Activated CD4-positive, alpha-beta memory T cell treated with anti-CD3 and anti-CD28 coated beads, Interleukin-2, amount 10 ng/mL, durations not matched to agents 7 days and 5 days (primary cell): ENCODE results near the gene OR5I1. TPM values are rescaled to one million over a fixed set of nuclear protein-coding genes. Genes with fewer than 3 reads are reported as not detected.
"Not testable (repeated sequence)": the region's sequence is repeated elsewhere in the genome, so short reads cannot be mapped to it uniquely, and the experiment has no call there.

Source experiments
- CTCF ChIA-PET: fragments of 350-600 bp; sonication (Branson Sonifier 250); formaldehyde crosslinking; loops from one replicate; lab custom pipeline; 2021; ENCODE audit warnings: antibody characterized with exemption, inconsistent platforms; lab: Charles Lee
- POLR2A ChIA-PET: fragments of 350-600 bp; sonication (Branson Sonifier 250); formaldehyde crosslinking; loops from one replicate; lab custom pipeline; 2021; ENCODE audit warnings: antibody characterized with exemption; lab: Charles Lee
- DNase-seq: peaks from one replicate; pipeline ENCODE4 v3.0.0-alpha.2; 2020
- H3K27ac Mint-ChIP-seq: one replicate; pipeline ENCODE4 v1.8.0; 2021; ENCODE audit warnings: mild to moderate bottlenecking, mixed read lengths
- H3K27me3 Mint-ChIP-seq: one replicate; pipeline ENCODE4 v1.8.0; 2021; ENCODE audit warnings: mixed read lengths
- H3K36me3 Mint-ChIP-seq: one replicate; pipeline ENCODE4 v1.8.0; 2021; ENCODE audit warnings: low read depth, mixed read lengths
- H3K4me1 Mint-ChIP-seq: one replicate; pipeline ENCODE4 v1.8.0; 2021; ENCODE audit warnings: mixed read lengths
- H3K4me3 Mint-ChIP-seq: one replicate; pipeline ENCODE4 v1.8.0; 2021; ENCODE audit warnings: mild to moderate bottlenecking, mixed read lengths
- H3K9me3 Mint-ChIP-seq: one replicate; pipeline ENCODE4 v1.8.0; 2021; ENCODE audit warnings: mixed read lengths
- total RNA-seq, 2 experiments: library from RNA; stranded (reverse); gene quantifications; one replicate each; pipeline ENCODE4 v1.2.3, GENCODE V29; 2021

Gene OR5I1
- total RNA-seq, result not detected

DNA sequence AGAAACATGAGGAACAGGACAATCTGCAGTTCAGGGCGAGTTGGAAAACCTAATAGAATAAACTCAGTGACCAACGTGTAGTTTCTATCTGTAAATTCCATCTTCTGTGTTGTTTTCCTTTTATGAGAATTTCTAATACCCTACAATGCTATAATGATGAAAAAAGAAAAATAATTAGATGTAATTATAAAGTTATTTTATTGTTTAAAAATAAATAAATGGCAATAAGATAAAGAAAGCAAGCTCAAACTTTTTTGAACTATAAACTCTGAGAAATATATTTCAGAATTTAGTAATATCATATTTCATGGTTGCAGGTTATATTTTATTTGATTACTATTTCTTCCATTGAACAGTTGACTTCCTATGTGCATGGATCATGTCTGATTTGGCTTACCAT lies at the start of gene OR5I1:
Gene OR5I1 (minus strand): TSS at position 101 of the 400 bp plus-strand sequence. CDS start 0 bp downstream, at position 101.
- Mint-ChIP-seq H3K27ac (no peak within 1 kb of the TSS), H3K36me3 (no peaks in the 10 kb centered on the region), H3K4me1 (no peaks in the 10 kb centered on the region), H3K9me3 (peaks cover 3% of the 10 kb centered on the region), H3K4me3 (no peak within 1 kb of the TSS), H3K27me3 (no peaks in the 10 kb centered on the region)
- no peak for DNase-seq
- CTCF ChIA-PET, result no interaction called here
- POLR2A ChIA-PET, result no interaction called here

DNA sequence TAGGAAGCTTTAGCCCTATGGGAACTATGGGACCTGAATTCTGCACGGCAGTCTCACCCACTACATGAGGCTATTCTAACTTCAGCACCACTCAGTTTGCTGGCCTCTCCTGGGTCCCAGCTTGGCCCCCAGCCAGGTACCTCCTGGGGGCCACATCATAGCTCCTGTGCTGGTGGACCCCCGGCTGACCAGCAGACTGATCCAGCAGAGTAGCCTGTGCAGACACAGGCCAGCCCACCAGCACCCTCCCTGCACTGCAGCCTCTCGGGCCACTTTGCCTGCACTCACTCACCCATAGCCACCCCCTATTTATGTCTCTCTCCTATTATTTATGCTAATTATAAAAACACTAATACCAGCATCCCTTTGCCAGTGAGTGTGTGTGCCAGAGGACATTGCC lies 34.7 kb upstream of the OR5I1 start:
- peaks cover 9% of the 10 kb centered on the region for H3K9me3 Mint-ChIP-seq
- no peak for DNase-seq
- POLR2A ChIA-PET, result no interaction called here
- H3K4me3 Mint-ChIP-seq, result no peak overlapping the region
- no peak overlapping the region for H3K27ac Mint-ChIP-seq
- no peaks in the 10 kb centered on the region for H3K36me3 Mint-ChIP-seq
- CTCF ChIA-PET, result no interaction called here
- H3K27me3 Mint-ChIP-seq, result no peaks in the 10 kb centered on the region
- H3K4me1 Mint-ChIP-seq, result no peaks in the 10 kb centered on the region

DNA sequence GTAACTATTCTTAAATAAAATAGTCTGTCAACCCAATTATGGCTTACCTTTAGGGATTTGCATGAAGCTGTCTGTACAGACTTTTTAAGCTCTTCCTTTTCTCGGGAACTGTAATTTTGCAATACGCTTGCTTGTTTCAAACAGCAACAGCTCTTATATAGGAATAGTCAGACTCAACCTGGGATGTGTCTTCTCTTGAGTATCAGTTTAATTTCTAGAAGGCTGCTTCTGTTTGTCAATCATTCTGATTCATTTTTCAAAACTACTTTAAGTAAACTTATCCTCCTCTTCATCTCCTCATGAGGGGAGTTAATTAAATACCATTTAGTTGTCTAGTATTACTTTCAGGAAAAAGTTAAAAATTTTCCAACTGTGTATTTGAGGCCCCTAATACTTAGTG lies 33.6 kb upstream of the OR5I1 start, which contains the start of gene OR10AG1:
Gene OR10AG1 (minus strand): TSS at position 101 of the 400 bp plus-strand sequence. CDS start 38 bp downstream, at position 63.
- ChIA-PET POLR2A (no interaction called here), CTCF (no interaction called here)
- H3K4me1 Mint-ChIP-seq, result no peaks in the 10 kb centered on the region
- H3K36me3 Mint-ChIP-seq, result no peaks in the 10 kb centered on the region
- H3K27ac Mint-ChIP-seq, result no peak within 1 kb of the TSS
- H3K9me3 Mint-ChIP-seq, result peaks cover 9% of the 10 kb centered on the region
- H3K4me3 Mint-ChIP-seq, result no peak within 1 kb of the TSS
- no peaks in the 10 kb centered on the region for H3K27me3 Mint-ChIP-seq
- no peak for DNase-seq

DNA sequence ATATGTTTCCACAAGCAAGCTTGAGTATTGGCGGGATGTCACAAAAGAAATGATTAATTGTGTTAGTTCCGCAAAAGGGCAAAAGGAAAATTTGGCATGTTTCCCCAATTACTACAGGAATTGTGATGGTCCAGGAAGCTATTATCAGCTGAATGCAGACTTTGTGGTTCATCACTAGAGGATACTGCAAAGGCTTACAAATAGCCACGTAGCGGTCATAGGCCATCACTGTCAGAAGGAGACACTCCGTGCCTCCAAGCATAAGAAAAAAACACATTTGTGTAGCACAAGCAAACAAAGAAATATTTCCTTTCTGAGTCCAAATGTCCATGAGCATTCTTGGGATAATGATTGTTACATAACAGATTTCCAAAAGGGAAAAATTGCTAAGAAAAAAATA lies 31.7 kb upstream of the OR5I1 start:
- CTCF ChIA-PET, result no interaction called here
- POLR2A ChIA-PET, result no interaction called here
- no peak for DNase-seq
- Mint-ChIP-seq H3K36me3 (no peaks in the 10 kb centered on the region), H3K9me3 (peaks cover 9% of the 10 kb centered on the region), H3K27ac (no peak overlapping the region), H3K27me3 (no peaks in the 10 kb centered on the region), H3K4me3 (no peak overlapping the region), H3K4me1 (no peaks in the 10 kb centered on the region)

DNA sequence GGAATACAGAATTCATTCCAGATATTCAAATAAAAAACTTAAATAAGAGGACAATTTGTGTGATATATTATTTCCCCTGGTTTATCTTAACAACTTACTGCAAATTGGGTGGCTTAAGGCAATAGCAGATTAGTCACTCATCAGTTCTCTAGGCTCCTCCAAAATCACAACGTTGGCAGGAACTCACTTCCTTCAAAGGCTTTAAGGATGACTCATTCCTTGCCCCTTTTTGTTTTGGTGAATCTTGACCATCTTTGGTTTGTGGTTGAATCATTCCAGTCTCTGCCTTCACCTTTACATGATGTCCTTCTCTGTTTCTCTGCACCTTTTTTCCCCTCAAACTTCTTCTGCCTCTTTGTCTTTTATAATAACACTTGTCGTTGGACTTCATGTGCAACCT lies 30.2 kb upstream of the OR5I1 start:
- no peaks in the 10 kb centered on the region for H3K4me1 Mint-ChIP-seq
- H3K27ac Mint-ChIP-seq, result no peak overlapping the region
- no peak overlapping the region for H3K4me3 Mint-ChIP-seq
- ChIA-PET POLR2A (no interaction called here), CTCF (no interaction called here)
- no peak for DNase-seq
- H3K36me3 Mint-ChIP-seq, result no peaks in the 10 kb centered on the region
- H3K9me3 Mint-ChIP-seq, result peaks cover 3% of the 10 kb centered on the region
- H3K27me3 Mint-ChIP-seq, result no peaks in the 10 kb centered on the region

DNA sequence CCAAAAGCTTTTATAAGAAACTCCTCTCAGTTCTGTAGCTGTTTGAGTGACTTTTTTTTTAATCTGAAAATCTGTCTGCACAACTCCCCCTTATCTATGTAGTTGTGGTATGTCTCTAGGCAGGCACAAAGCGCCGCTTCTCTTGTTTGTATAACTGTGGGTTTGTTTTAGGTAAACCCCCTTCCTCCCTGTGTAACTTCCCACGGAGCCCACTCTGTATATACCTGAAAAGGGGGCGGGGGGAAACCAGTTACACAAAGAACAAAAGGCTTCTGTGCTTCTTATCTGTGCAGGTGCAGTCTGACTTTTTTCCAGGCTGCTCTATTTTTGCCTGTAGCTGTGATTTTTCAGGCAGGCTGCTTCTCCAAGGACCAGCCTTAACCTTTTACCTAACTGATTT lies 20.3 kb upstream of the OR5I1 start:
- H3K27me3 Mint-ChIP-seq, result no peaks in the 10 kb centered on the region
- peaks cover 3% of the 10 kb centered on the region for H3K9me3 Mint-ChIP-seq
- ChIA-PET POLR2A (no interaction called here), CTCF (no interaction called here)
- H3K4me1 Mint-ChIP-seq, result no peaks in the 10 kb centered on the region
- H3K27ac Mint-ChIP-seq, result no peak overlapping the region
- H3K36me3 Mint-ChIP-seq, result no peaks in the 10 kb centered on the region
- H3K4me3 Mint-ChIP-seq, result no peak overlapping the region
- DNase-seq, result no peak

DNA sequence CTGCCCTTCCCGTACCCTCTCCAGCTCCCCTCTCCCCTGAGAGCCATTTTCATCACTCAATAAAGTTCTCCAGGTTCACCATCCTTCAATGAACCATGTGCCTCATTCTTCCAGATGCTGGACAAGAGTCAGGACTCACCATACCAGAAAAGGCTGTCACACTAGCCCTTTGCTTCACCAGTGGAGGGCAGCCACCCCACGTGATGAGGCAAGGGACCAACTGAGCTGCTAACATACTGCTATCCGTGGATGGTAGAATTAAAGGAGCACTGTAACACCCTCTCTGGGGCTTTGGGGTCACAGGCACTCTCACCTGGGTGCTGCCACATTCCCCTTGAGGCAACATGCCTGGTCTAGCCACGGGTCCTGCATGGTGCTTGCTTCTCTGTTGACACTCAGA lies 13.1 kb upstream of the OR5I1 start:
- POLR2A ChIA-PET, result no interaction called here
- no peak overlapping the region for H3K27ac Mint-ChIP-seq
- no peaks in the 10 kb centered on the region for H3K36me3 Mint-ChIP-seq
- peaks cover 7% of the 10 kb centered on the region for H3K9me3 Mint-ChIP-seq
- no peak overlapping the region for H3K4me3 Mint-ChIP-seq
- H3K4me1 Mint-ChIP-seq, result no peaks in the 10 kb centered on the region
- CTCF ChIA-PET, result no interaction called here
- no peak for DNase-seq
- H3K27me3 Mint-ChIP-seq, result no peaks in the 10 kb centered on the region

DNA sequence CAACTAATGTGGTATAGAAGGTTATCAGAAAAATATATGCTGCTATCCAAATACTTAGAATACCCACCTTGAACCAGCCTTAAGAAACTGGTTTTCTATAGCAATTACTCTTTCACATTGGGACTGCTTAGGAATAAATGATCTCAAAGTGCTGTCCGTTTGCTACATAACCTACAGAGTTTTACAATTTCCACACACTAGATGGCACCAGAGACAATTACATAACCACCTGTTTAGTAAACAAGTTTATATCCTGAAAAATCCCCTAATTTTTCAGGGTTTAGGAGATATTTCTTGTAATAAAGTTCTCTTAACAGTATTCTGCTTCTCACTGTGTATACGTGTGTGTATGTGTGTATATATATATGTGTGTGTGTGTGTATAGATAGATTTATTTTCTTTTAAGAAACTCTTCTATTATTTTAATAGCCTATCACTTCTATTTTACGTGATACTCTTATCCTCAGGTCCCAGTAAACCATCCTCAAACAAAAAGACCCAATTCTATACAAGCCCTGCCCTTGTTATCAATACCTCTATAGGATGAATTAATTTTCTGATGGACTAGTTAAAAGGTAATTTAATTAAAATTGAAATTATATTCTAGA lies 6.7 kb upstream of the OR5I1 start:
- Mint-ChIP-seq H3K27ac (no peak overlapping the region), H3K27me3 (no peaks in the 10 kb centered on the region), H3K4me1 (no peaks in the 10 kb centered on the region), H3K4me3 (no peak overlapping the region), H3K36me3 (no peaks in the 10 kb centered on the region), H3K9me3 (no peaks in the 10 kb centered on the region)
- ChIA-PET CTCF (no interaction called here), POLR2A (no interaction called here)
- DNase-seq, result no peak

DNA sequence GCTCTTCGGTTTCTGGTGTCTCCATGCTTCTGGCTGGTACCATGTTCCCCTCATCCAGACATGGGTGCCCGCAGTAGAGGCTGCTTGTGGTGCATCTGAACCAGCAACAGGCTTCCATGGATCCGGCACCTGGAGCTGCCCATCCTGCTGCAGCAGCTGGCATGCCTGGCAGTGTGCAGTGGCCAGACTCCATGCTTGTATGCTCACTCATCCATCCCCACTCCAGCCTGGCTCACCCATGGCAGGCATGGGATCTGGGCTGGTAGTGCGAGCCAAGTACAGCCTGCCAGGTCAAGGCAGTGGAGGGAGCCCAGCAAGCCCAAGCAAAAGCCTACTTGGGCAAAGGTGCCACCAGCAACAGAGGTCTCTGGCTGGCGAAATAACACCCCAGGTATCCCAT lies 15.7 kb downstream of the OR5I1 start:
- Mint-ChIP-seq H3K4me1 (no peaks in the 10 kb centered on the region), H3K27me3 (no peaks in the 10 kb centered on the region), H3K4me3 (no peak overlapping the region), H3K9me3 (peaks cover 17% of the 10 kb centered on the region), H3K27ac (no peak overlapping the region), H3K36me3 (no peaks in the 10 kb centered on the region)
- ChIA-PET POLR2A (no interaction called here), CTCF (no interaction called here)
- DNase-seq, result no peak

DNA sequence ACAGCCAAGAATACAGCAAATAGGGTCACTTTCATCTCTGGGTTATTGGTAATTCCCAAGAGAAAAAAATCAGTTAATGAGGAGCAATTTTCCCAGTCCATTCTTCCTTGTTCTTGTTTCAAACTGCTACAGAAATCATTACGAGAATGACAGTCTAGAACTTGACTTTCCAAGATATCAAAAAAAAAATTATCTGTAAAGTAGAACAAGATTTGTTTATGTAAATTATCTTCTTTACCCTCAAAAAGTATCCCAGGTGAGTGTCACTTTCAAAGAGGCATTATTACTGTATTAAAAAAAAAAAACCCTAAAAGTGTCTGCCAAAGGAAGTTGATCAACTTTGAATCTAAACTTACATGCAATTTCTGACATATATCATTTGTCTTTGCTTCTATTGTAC lies 21.7 kb downstream of the OR5I1 start, which contains the start of gene OR5W2:
Gene OR5W2 (minus strand): TSS at position 101 of the 400 bp plus-strand sequence. CDS start 0 bp downstream, at position 101.
- POLR2A ChIA-PET, result no interaction called here
- H3K9me3 Mint-ChIP-seq, result peaks cover 20% of the 10 kb centered on the region
- no peaks in the 10 kb centered on the region for H3K36me3 Mint-ChIP-seq
- DNase-seq, result no peak
- no peak within 1 kb of the TSS for H3K4me3 Mint-ChIP-seq
- CTCF ChIA-PET, result no interaction called here
- H3K27ac Mint-ChIP-seq, result no peak within 1 kb of the TSS
- H3K27me3 Mint-ChIP-seq, result no peaks in the 10 kb centered on the region
- no peaks in the 10 kb centered on the region for H3K4me1 Mint-ChIP-seq

DNA sequence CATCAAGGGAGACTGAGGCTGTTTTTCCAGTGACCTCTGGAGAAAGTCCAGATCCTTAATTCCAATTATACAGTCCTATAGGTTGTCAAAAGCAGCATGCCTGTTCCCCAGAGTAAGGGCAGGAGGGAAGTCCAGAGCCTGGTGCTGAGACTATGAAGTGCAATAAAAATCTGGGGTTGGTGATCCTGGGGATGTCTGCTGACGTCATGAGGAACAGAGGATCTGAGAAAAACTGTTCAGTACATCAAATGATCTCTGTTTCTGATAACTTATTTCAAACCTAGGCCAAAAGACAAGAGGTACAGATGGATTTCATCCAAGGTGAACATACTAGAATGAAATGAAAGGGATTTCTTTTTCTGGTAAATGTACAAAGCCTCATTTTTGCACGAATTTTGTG lies 33.9 kb downstream of the OR5I1 start:
- no peaks in the 10 kb centered on the region for H3K27me3 Mint-ChIP-seq
- H3K27ac Mint-ChIP-seq, result no peak overlapping the region
- no peaks in the 10 kb centered on the region for H3K36me3 Mint-ChIP-seq
- H3K4me1 Mint-ChIP-seq, result no peaks in the 10 kb centered on the region
- peaks cover 12% of the 10 kb centered on the region for H3K9me3 Mint-ChIP-seq
- no peak overlapping the region for H3K4me3 Mint-ChIP-seq
- ChIA-PET POLR2A (no interaction called here), CTCF (no interaction called here)
- DNase-seq, result no peak

DNA sequence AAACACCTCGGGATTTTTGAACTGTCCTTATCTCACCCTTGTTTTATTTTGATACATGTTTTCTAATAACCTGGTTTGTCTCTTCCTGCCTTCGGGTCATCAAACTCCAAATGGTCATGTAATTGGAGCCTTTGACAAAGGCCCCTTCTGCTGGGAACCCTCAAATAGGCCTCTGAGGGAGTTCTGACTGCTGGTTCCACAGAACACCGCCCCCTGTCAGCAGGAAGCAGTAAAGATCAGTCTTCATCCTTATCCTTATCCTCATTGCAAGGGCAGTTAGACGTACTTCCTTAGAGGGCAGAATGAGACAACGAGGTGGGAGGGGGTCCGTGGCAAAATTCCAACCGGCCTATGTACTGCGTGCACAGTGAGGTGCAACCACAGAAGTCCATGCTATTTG lies 41.0 kb downstream of the OR5I1 start:
- H3K27ac Mint-ChIP-seq, result no peak overlapping the region
- H3K4me3 Mint-ChIP-seq, result no peak overlapping the region
- no peaks in the 10 kb centered on the region for H3K27me3 Mint-ChIP-seq
- H3K9me3 Mint-ChIP-seq, result peaks cover 16% of the 10 kb centered on the region
- H3K4me1 Mint-ChIP-seq, result no peaks in the 10 kb centered on the region
- no peak for DNase-seq
- CTCF ChIA-PET, result no interaction called here
- H3K36me3 Mint-ChIP-seq, result no peaks in the 10 kb centered on the region
- POLR2A ChIA-PET, result no interaction called here

DNA sequence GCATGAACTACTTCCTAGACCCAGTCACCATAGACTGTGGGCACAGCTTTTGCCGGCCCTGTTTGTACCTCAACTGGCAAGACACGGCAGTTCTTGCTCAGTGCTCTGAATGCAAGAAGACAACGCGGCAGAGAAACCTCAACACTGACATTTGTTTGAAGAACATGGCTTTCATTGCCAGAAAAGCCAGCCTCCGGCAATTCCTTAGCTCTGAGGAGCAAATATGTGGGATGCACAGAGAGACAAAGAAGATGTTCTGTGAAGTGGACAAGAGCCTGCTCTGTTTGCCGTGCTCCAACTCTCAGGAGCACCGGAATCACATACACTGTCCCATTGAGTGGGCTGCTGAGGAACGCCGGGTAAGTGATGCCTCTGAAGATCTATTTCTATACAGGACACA lies 50.7 kb downstream of the OR5I1 start:
- H3K36me3 Mint-ChIP-seq, POLR2A ChIA-PET, H3K27ac Mint-ChIP-seq, H3K4me1 Mint-ChIP-seq, DNase-seq, H3K27me3 Mint-ChIP-seq, CTCF ChIA-PET, H3K4me3 Mint-ChIP-seq: not testable (repeated sequence)
- H3K9me3 Mint-ChIP-seq, result peaks cover 13% of the 10 kb centered on the region
